MM.1S (cell line): ENCODE data around the gene CAPN5.

Source experiments
- DNase-seq: peaks from one replicate; pipeline ENCODE4 v3.0.0-alpha.2; 2015
- H2AFZ ChIP-seq: fragments of 300-600 bp; sonication (generic); 2 replicates; pipeline ENCODE4 v1.6.0; 2016; ENCODE audit warnings: antibody characterized with exemption, low read length
- H3F3A ChIP-seq: fragments of 300-600 bp; sonication (generic); 2 replicates; pipeline ENCODE4 v1.6.1; 2016; ENCODE audit warnings: mild to moderate bottlenecking, antibody characterized with exemption, low read length, moderate library complexity, mixed read lengths; ENCODE audit not compliant: insufficient read depth
- H3K27ac ChIP-seq: fragments of 300-600 bp; sonication (generic); 2 replicates; pipeline ENCODE4 v1.5.1; 2016; ENCODE audit warnings: mild to moderate bottlenecking, low read length
- H3K27me3 ChIP-seq: fragments of 300-600 bp; sonication (generic); replicated peaks from 2 replicates; pipeline ENCODE4 v1.6.0; 2016; ENCODE audit warnings: low read length; ENCODE audit not compliant: insufficient read depth
- H3K36me3 ChIP-seq: fragments of 300-600 bp; sonication (generic); replicated peaks from 2 replicates; pipeline ENCODE4 v1.6.1; 2016; ENCODE audit warnings: mild to moderate bottlenecking, low read length, mixed read lengths; ENCODE audit not compliant: insufficient read depth
- H3K4me1 ChIP-seq: fragments of 300-600 bp; sonication (generic); 2 replicates; pipeline ENCODE4 v1.6.1; 2016; ENCODE audit warnings: low read length, mixed read lengths
- H3K4me2 ChIP-seq: fragments of 300-600 bp; sonication (generic); 2 replicates; pipeline ENCODE4 v1.6.0; 2016; ENCODE audit warnings: low read depth, low read length
- H3K4me3 ChIP-seq: fragments of 300-600 bp; sonication (generic); 2 replicates; pipeline ENCODE4 v1.5.1; 2016; ENCODE audit warnings: low read length, mixed read lengths
- H3K79me2 ChIP-seq: fragments of 300-600 bp; sonication (generic); 2 replicates; pipeline ENCODE4 v1.6.1; 2016; ENCODE audit warnings: mixed run types, low read length, mixed read lengths
- H3K9ac ChIP-seq: fragments of 300-600 bp; sonication (generic); 2 replicates; pipeline ENCODE4 v1.6.1; 2016; ENCODE audit warnings: low read length, mixed read lengths
- H3K9me2 ChIP-seq: fragments of 300-600 bp; sonication (generic); replicated peaks from 2 replicates; pipeline ENCODE4 v1.6.1; 2016; ENCODE audit warnings: mild to moderate bottlenecking, low read length, mixed read lengths; ENCODE audit not compliant: insufficient read depth
- H3K9me3 ChIP-seq: fragments of 300-600 bp; sonication (generic); replicated peaks from 2 replicates; pipeline ENCODE4 v1.6.1; 2016; ENCODE audit warnings: mild to moderate bottlenecking, low read length, mixed read lengths; ENCODE audit not compliant: insufficient read depth
- H4K20me1 ChIP-seq: fragments of 300-600 bp; sonication (generic); 2 replicates; pipeline ENCODE4 v1.6.1; 2016; ENCODE audit warnings: mild to moderate bottlenecking, low read length, moderate library complexity, mixed read lengths; ENCODE audit not compliant: insufficient read depth
- EZH2 ChIP-seq: fragments of 300-600 bp; sonication (generic); optimal IDR thresholded peaks from 2 replicates; pipeline ENCODE3; 2017; ENCODE audit warnings: low read depth, mild to moderate bottlenecking, antibody characterized with exemption, low read length, mixed read lengths
- EZH2phosphoT487 ChIP-seq: fragments of 300-600 bp; sonication (generic); IDR thresholded peaks from 2 replicates; pipeline ENCODE4 v1.6.1; 2018; ENCODE audit warnings: antibody characterized with exemption, low read length
- TF ChIP-seq, protein P1 (sequence below): fragments of 300-600 bp; sonication (generic); IDR thresholded peaks from 2 replicates; pipeline ENCODE4 v1.5.1; 2016; ENCODE audit warnings: antibody characterized with exemption, low read length, mixed read lengths

CAPN5 gene

GRCh38 chr11:77055101-77055561 lies 11.6 kb upstream of the CAPN5 start:
- H3K27me3 ChIP-seq = no peaks in the 10 kb centered on the region
- no peaks in the 10 kb centered on the region for H4K20me1 ChIP-seq
- H3K9me2 ChIP-seq = no peaks in the 10 kb centered on the region
- no peak overlapping the region for H3K4me3 ChIP-seq
- DNase-seq = no peak
- H3K4me2 ChIP-seq = no peak overlapping the region
- H3K9me3 ChIP-seq = no peaks in the 10 kb centered on the region
- no peak overlapping the region for H3K9ac ChIP-seq
- no peaks in the 10 kb centered on the region for H3K4me1 ChIP-seq
- no peak for TF ChIP-seq EZH2
- TF ChIP-seq EZH2phosphoT487 = no peak
- TF ChIP-seq, protein P1, sequence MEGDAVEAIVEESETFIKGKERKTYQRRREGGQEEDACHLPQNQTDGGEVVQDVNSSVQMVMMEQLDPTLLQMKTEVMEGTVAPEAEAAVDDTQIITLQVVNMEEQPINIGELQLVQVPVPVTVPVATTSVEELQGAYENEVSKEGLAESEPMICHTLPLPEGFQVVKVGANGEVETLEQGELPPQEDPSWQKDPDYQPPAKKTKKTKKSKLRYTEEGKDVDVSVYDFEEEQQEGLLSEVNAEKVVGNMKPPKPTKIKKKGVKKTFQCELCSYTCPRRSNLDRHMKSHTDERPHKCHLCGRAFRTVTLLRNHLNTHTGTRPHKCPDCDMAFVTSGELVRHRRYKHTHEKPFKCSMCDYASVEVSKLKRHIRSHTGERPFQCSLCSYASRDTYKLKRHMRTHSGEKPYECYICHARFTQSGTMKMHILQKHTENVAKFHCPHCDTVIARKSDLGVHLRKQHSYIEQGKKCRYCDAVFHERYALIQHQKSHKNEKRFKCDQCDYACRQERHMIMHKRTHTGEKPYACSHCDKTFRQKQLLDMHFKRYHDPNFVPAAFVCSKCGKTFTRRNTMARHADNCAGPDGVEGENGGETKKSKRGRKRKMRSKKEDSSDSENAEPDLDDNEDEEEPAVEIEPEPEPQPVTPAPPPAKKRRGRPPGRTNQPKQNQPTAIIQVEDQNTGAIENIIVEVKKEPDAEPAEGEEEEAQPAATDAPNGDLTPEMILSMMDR = no peak
- H3F3A ChIP-seq = no peaks in the 10 kb centered on the region
- H2AFZ ChIP-seq = no peak overlapping the region
- H3K79me2 ChIP-seq = no peaks in the 10 kb centered on the region
- no peaks in the 10 kb centered on the region for H3K36me3 ChIP-seq
- no peak overlapping the region for H3K27ac ChIP-seq

- H3K9me3 ChIP-seq = no peaks in the 10 kb centered on the region
- H3F3A ChIP-seq = no peaks in the 10 kb centered on the region
- H3K4me3 ChIP-seq = no peak overlapping the region
- H3K27ac ChIP-seq = no peak overlapping the region
- no peaks in the 10 kb centered on the region for H3K79me2 ChIP-seq
- H2AFZ ChIP-seq = no peak overlapping the region
- no peak overlapping the region for H3K4me2 ChIP-seq
- no peaks in the 10 kb centered on the region for H3K27me3 ChIP-seq
- DNase-seq = no peak
- no peaks in the 10 kb centered on the region for H3K9me2 ChIP-seq
- TF ChIP-seq EZH2phosphoT487 (no peak), EZH2 (no peak)
- TF ChIP-seq, protein P1 = no peak
- H3K9ac ChIP-seq = no peak overlapping the region
- H4K20me1 ChIP-seq = no peaks in the 10 kb centered on the region
- no peaks in the 10 kb centered on the region for H3K36me3 ChIP-seq
- no peaks in the 10 kb centered on the region for H3K4me1 ChIP-seq
These were observed 10.9 kb upstream of the CAPN5 start for GRCh38 chr11:77055913-77056312.

DNA sequence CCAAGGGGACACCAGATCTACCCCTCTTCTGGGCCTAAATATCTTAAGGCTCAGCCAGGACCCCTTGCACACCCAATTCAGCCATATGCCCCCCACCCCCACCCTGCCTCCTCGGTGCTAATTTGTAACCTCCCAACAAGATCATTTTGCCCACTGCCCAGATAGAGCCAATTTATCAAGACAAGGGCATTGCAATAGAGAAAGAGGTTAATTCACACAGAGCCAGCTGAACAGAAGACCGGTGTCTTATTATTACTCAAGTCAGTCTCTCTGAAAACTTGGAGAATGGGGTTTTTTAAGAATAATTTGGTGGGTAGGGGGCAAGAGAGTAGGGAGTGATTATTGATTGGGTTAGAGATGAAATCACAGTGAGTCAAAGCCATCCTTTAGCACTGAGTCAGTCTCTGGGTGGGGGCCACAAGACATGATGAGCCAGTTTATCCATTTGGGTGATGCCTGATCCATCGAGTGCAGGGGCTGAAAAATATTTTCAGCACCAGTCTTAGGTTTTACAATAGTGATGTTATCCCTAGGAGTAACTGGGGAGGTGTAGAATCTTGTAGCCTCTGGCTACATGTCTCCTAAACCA lies 9.9 kb upstream of the CAPN5 start:
- Histone ChIP-seq H3K4me1 (no peaks in the 10 kb centered on the region), H3K9ac (no peak overlapping the region), H3K4me3 (no peak overlapping the region), H3K9me2 (no peaks in the 10 kb centered on the region), H3K27me3 (no peaks in the 10 kb centered on the region), H3K27ac (no peak overlapping the region), H3K36me3 (no peaks in the 10 kb centered on the region), H3K9me3 (no peaks in the 10 kb centered on the region), H4K20me1 (no peaks in the 10 kb centered on the region), H3K79me2 (no peaks in the 10 kb centered on the region), H2AFZ (no peak overlapping the region), H3K4me2 (no peak overlapping the region), H3F3A (no peaks in the 10 kb centered on the region)
- TF ChIP-seq EZH2 (no peak), EZH2phosphoT487 (no peak)
- TF ChIP-seq, protein P1 = no peak
- no peak for DNase-seq
